RWPE1 (cell line): Measurements from ENCODE around the gene SCGB1C2.

Source experiments
- CTCF ChIA-PET: fragments of 350-600 bp; sonication (Branson Sonifier 250); formaldehyde crosslinking; extraction: SDS; loops from one replicate; lab custom pipeline; 2021; lab: Yijun Ruan, JAX
- POLR2A ChIA-PET: fragments of 400-600 bp; formaldehyde crosslinking; extraction: SDS; loops from one replicate; lab custom pipeline; 2020; ENCODE audit warnings: antibody characterized with exemption; ENCODE audit not compliant: low non-redundant PET; lab: Yijun Ruan, JAX
- DNase-seq: peaks from one replicate; pipeline ENCODE4 v3.0.0; 2012; ENCODE audit warnings: low spot score
- H3K27ac ChIP-seq: fragments of 450-650 bp; 2 replicates; pipeline ENCODE4 v1.5.1; 2017
- TF ChIP-seq, protein P1 (sequence below): fragments of 450-650 bp; conservative IDR thresholded peaks from 2 replicates; pipeline ENCODE4 v1.5.1; 2017; ENCODE audit warnings: low read depth, mild to moderate bottlenecking

SCGB1C2 gene

GRCh38 chr17:185445-186138 lies 48.2 kb downstream of the SCGB1C2 start:
- ChIA-PET CTCF (interaction anchor here (0.6 kb wide), 1 partner anchor 260 kb away, joined by 4 read pairs; the partner anchor contains the start of gene RFLNB), POLR2A (no interaction called here)
- TF ChIP-seq, protein P1, sequence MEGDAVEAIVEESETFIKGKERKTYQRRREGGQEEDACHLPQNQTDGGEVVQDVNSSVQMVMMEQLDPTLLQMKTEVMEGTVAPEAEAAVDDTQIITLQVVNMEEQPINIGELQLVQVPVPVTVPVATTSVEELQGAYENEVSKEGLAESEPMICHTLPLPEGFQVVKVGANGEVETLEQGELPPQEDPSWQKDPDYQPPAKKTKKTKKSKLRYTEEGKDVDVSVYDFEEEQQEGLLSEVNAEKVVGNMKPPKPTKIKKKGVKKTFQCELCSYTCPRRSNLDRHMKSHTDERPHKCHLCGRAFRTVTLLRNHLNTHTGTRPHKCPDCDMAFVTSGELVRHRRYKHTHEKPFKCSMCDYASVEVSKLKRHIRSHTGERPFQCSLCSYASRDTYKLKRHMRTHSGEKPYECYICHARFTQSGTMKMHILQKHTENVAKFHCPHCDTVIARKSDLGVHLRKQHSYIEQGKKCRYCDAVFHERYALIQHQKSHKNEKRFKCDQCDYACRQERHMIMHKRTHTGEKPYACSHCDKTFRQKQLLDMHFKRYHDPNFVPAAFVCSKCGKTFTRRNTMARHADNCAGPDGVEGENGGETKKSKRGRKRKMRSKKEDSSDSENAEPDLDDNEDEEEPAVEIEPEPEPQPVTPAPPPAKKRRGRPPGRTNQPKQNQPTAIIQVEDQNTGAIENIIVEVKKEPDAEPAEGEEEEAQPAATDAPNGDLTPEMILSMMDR = no peak
- H3K27ac ChIP-seq = no peak overlapping the region
- no peak for DNase-seq

DNA sequence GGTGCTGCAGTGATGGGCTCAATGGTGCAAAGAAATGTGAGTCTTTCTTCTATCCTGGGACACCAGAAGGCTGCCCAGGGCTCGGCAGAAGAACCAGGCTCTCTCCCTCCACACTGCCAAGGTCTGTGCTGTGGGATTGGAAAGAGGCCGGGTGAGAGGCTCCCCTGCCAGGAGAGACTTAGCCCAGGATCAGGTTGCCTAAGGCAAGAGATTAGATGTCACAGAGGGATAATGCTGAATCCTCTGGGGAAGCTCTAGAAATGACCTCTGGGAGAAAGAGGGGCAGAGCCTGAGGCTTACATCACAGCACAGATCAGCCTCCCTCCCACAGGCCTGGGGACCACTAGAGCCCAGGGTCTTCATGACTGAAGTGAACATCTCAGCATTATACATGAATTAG lies 49.8 kb downstream of the SCGB1C2 start:
- ChIA-PET POLR2A (no interaction called here), CTCF (no interaction called here)
- TF ChIP-seq, protein P1 = no peak
- no peak for DNase-seq
- no peak overlapping the region for H3K27ac ChIP-seq
